GM12892 (cell line): Measurements from ENCODE around the gene UNG.

Experiments
- POLR2A ChIP-seq: IDR thresholded peaks from 2 replicates; pipeline ENCODE4 v1.6.1; 2011; ENCODE audit warnings: low read depth, low read length, control low read depth
- POLR2AphosphoS5 ChIP-seq: IDR thresholded peaks from 2 replicates; pipeline ENCODE4 v1.6.1; 2011; ENCODE audit warnings: low read depth, low read length, control low read depth

GRCh38 chr12:109156036-109156435, 58.6 kb downstream of the UNG start:
- TF ChIP-seq POLR2AphosphoS5 = no peak
- no peak for TF ChIP-seq POLR2A
